ENCODE results near the gene CTNNA3.

CTNNA3 gene

DNA sequence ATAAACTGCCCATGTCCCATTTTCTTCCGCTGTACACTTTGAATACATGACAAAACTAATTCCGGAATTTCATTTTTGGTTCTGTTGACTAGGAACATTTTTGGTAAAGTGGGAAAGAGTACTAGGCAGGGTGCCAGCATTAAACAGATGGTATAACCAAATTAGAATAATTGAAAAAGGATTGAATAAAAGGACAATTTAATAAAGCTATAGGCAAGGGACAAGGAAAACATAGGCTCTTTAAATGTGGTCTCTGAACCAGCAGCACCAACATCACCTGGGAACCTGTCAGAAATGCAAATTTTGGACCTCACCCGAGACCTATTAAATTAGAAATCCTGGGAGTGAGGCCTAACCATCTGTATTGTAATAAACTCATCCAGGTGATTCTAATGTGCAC, 393.3 kb downstream of the CTNNA3 start:
- H3K27ac ChIP-seq: no peak overlapping the region
- H3K4me2 ChIP-seq (ENCODE audit: low read length): no peak overlapping the region
- no peaks in the 10 kb centered on the region for H3K36me3 ChIP-seq (ENCODE audit: control insufficient read depth, insufficient read depth, low read length)
- TF ChIP-seq, protein P1, sequence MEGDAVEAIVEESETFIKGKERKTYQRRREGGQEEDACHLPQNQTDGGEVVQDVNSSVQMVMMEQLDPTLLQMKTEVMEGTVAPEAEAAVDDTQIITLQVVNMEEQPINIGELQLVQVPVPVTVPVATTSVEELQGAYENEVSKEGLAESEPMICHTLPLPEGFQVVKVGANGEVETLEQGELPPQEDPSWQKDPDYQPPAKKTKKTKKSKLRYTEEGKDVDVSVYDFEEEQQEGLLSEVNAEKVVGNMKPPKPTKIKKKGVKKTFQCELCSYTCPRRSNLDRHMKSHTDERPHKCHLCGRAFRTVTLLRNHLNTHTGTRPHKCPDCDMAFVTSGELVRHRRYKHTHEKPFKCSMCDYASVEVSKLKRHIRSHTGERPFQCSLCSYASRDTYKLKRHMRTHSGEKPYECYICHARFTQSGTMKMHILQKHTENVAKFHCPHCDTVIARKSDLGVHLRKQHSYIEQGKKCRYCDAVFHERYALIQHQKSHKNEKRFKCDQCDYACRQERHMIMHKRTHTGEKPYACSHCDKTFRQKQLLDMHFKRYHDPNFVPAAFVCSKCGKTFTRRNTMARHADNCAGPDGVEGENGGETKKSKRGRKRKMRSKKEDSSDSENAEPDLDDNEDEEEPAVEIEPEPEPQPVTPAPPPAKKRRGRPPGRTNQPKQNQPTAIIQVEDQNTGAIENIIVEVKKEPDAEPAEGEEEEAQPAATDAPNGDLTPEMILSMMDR (IDR thresholded peaks at IDR 0.05): no peak
- no peak overlapping the region for H3K4me3 ChIP-seq (ENCODE audit: low read depth, low read length)
- H3K9me3 ChIP-seq (ENCODE audit: control insufficient read depth, low read length): no peaks in the 10 kb centered on the region
- no peaks in the 10 kb centered on the region for H3K79me2 ChIP-seq
- no peaks in the 10 kb centered on the region for H3K27me3 ChIP-seq (ENCODE audit: control insufficient read depth, insufficient read depth, low read length)
- no peak overlapping the region for H2AFZ ChIP-seq
- H3K9ac ChIP-seq: no peak overlapping the region
- H3K4me1 ChIP-seq: no peaks in the 10 kb centered on the region

GRCh38 chr10:67299761-67300160, 396.2 kb downstream of the CTNNA3 start:
- Histone ChIP-seq H3K27ac (no peak overlapping the region), H3K9me3 (ENCODE audit: control insufficient read depth, low read length) (no peaks in the 10 kb centered on the region), H3K79me2 (no peaks in the 10 kb centered on the region), H3K4me2 (ENCODE audit: low read length) (no peak overlapping the region), H3K4me3 (ENCODE audit: low read depth, low read length) (no peak overlapping the region), H2AFZ (no peak overlapping the region), H3K4me1 (no peaks in the 10 kb centered on the region), H3K36me3 (ENCODE audit: control insufficient read depth, insufficient read depth, low read length) (no peaks in the 10 kb centered on the region), H3K27me3 (ENCODE audit: control insufficient read depth, insufficient read depth, low read length) (no peaks in the 10 kb centered on the region), H3K9ac (no peak overlapping the region)
- TF ChIP-seq, protein P1 (IDR thresholded peaks at IDR 0.05): no peak

- Histone ChIP-seq H3K4me1 (no peaks in the 10 kb centered on the region), H3K4me2 (ENCODE audit: low read length) (no peak overlapping the region), H3K4me3 (ENCODE audit: low read depth, low read length) (no peak overlapping the region), H3K79me2 (no peaks in the 10 kb centered on the region), H2AFZ (no peak overlapping the region), H3K36me3 (ENCODE audit: control insufficient read depth, insufficient read depth, low read length) (no peaks in the 10 kb centered on the region), H3K27ac (no peak overlapping the region), H3K27me3 (ENCODE audit: control insufficient read depth, insufficient read depth, low read length) (no peaks in the 10 kb centered on the region), H3K9ac (no peak overlapping the region), H3K9me3 (ENCODE audit: control insufficient read depth, low read length) (no peaks in the 10 kb centered on the region)
- TF ChIP-seq, protein P1 (IDR thresholded peaks at IDR 0.05): no peak
These were observed 398.3 kb downstream of the CTNNA3 start for GRCh38 chr10:67297637-67298181.

GRCh38 chr10:67296926-67297325, 399.1 kb downstream of the CTNNA3 start:
- Histone ChIP-seq H3K27ac (no peak overlapping the region), H3K4me1 (no peaks in the 10 kb centered on the region), H3K9me3 (ENCODE audit: control insufficient read depth, low read length) (no peaks in the 10 kb centered on the region), H2AFZ (no peak overlapping the region), H3K27me3 (ENCODE audit: control insufficient read depth, insufficient read depth, low read length) (no peaks in the 10 kb centered on the region), H3K79me2 (no peaks in the 10 kb centered on the region), H3K36me3 (ENCODE audit: control insufficient read depth, insufficient read depth, low read length) (no peaks in the 10 kb centered on the region), H3K4me2 (ENCODE audit: low read length) (no peak overlapping the region), H3K4me3 (ENCODE audit: low read depth, low read length) (no peak overlapping the region), H3K9ac (no peak overlapping the region)
- TF ChIP-seq, protein P1 (IDR thresholded peaks at IDR 0.05): no peak

GRCh38 chr10:67288688-67289410, 407.1 kb downstream of the CTNNA3 start:
- no peaks in the 10 kb centered on the region for H3K36me3 ChIP-seq (ENCODE audit: control insufficient read depth, insufficient read depth, low read length)
- no peak overlapping the region for H3K4me3 ChIP-seq (ENCODE audit: low read depth, low read length)
- no peaks in the 10 kb centered on the region for H3K4me1 ChIP-seq
- H3K9ac ChIP-seq: no peak overlapping the region
- no peak overlapping the region for H3K4me2 ChIP-seq (ENCODE audit: low read length)
- TF ChIP-seq, protein P1 (IDR thresholded peaks at IDR 0.05): no peak
- no peaks in the 10 kb centered on the region for H3K79me2 ChIP-seq
- H3K27me3 ChIP-seq (ENCODE audit: control insufficient read depth, insufficient read depth, low read length): no peaks in the 10 kb centered on the region
- no peak overlapping the region for H2AFZ ChIP-seq
- H3K27ac ChIP-seq: no peak overlapping the region
- no peaks in the 10 kb centered on the region for H3K9me3 ChIP-seq (ENCODE audit: control insufficient read depth, low read length)

Measured in parathyroid adenoma (tissue), 2 donors.